Left forelimb (tissue), 1 donor: ENCODE results near the gene IGFBP4.

Source experiments
- DNase-seq: peaks from one replicate; pipeline ENCODE4 v3.0.0-alpha.2; 2018; ENCODE audit warnings: low spot score

The IGFBP4 gene

DNA sequence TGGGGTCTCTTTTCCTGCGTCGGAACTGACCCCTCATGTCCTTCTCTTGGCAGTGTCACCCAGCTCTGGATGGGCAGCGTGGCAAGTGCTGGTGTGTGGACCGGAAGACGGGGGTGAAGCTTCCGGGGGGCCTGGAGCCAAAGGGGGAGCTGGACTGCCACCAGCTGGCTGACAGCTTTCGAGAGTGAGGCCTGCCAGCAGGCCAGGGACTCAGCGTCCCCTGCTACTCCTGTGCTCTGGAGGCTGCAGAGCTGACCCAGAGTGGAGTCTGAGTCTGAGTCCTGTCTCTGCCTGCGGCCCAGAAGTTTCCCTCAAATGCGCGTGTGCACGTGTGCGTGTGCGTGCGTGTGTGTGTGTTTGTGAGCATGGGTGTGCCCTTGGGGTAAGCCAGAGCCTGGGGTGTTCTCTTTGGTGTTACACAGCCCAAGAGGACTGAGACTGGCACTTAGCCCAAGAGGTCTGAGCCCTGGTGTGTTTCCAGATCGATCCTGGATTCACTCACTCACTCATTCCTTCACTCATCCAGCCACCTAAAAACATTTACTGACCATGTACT, 13.2 kb downstream of the IGFBP4 start:
- DNase-seq, result no peak

DNA sequence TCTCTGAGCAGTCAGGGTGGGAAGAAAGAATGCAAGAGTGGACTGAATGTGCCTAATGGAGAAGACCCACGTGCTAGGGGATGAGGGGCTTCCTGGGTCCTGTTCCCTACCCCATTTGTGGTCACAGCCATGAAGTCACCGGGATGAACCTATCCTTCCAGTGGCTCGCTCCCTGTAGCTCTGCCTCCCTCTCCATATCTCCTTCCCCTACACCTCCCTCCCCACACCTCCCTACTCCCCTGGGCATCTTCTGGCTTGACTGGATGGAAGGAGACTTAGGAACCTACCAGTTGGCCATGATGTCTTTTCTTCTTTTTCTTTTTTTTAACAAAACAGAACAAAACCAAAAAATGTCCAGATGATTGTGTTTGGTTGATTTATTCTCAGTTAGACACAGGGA, 14.1 kb downstream of the IGFBP4 start:
- no peak for DNase-seq

DNA sequence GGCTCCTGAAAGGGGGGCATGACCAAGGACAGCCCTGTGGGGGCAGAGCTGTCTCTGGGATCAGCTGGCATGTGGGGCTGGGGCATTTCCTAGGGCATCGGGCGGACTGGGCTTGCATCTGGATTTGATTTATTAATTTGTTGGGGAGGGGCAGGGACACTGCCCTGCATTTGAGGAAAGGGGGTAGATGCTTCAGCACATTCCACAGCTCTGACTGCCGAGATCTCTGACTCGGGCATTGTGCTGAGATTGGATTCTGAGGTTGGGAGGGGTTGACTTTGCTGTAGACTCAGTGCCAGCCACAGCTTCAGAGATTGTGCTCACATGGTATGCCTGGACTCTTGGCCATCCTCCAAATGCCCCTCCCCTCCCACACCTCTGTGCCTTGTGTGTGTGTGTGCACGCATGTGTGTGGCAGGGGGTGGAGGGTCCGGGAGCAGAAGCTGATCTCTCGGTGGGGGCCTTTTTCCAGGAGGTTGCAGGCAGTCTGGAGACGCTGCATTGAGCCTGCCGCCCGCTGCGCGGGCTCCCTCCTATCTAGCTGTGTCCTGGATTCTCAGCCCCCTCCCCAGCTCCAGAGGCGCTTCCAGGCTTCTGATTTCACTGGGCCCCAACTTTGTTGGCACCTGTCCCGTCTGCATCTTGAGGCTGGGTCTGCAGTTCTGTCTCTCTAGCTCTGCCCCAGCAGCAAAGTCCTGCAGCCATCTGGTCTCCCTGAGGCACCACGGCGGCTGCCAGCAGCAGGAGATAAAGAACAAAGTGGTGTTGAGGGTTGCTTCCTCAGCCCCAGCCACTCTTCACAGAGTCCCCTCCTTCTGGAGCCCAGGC, 14.9 kb downstream of the IGFBP4 start:
- no peak for DNase-seq

DNA sequence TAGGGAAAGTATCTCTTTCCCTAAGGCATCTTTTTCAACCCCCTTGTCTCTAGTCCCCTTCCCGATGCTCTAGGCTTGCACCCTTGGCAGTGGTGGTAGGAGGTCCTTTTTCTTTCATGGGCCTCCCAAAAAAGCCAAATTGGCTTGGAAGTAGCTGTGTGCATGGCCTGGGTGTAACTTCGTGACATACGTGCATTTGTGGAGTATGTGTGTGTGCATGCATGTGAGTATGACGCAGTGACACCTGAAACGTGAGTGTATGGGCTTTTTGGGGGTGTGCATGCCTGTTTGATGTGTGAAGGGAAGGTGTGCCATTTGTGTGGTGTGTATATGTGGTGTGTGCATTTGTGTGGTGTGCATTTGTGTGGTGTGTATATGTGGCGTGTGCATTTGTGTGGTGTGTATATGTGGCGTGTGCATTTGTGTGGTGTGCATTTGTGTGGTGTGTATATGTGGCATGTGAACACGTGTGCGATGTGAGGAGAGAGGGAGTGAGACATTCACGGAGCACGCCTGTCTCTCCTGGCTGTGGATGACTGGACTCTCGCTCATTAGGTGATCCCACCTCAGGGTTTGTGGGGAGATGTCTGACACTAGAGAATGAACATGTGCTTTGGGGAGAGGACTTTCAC, 15.7 kb downstream of the IGFBP4 start:
- DNase-seq, result no peak

DNA sequence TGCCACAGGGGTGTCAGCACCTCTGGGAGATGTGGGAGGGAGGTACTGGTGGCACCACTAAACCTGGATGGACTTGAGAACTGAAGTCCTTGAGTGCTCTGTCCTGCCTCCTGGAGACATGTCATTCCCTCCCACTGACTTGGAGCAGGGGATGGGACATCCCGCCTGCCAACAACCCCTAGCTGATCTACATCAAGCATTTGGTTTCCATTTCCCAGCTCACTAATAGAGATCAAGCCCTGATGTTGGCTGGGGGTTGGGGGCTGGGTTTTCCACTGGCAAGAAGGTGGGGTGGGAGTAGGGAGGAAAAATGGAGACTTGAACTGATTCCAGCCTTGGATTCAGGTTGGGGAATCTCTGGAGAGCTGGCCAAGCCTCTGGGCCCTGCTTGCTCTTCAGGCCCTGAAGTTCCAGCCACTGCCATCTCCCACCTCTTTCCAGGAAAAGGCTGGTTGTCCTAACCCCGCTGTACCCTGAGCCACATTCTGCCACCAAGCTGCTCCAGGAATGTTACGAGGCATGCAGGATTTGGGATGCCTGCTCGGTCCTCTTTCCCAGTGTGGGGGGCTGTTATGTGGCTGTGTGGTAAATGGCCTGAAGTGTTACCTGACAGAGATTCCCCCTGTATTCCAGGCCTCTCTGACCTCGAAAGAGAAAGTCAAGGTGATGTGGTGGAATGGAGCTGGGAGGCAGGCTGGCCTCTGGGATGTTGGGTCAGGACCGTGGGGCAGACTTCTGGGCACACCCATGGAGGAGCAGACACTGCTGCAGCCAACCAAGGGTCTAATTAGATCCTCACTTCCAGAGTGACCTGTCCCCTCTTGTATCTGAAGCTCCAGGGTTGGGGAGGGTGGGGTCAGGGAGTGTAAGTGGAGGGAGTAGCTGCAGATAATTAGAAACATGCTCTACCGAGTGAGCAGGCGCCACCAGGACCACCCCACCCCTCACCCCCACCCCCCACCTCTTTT, 16.7 kb downstream of the IGFBP4 start:
- no peak for DNase-seq

DNA sequence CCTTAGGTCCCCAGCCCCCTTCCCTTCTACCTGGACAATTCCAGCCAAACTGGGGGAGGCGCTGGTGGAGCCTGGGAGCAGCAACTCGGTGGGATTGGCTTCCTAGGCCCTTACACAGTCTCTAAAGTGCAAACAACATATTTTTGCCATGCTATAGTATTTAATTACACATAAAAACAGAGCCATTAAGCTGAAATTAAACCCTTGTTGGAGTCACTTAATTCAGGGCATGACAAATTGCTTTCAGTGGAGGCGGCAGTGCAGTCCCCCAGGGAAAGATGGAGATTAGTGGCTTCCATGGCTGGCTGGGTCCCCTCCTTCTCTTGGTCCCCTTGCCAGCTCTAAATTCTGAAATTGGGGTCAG, 17.3 kb downstream of the IGFBP4 start:
- no peak for DNase-seq

DNA sequence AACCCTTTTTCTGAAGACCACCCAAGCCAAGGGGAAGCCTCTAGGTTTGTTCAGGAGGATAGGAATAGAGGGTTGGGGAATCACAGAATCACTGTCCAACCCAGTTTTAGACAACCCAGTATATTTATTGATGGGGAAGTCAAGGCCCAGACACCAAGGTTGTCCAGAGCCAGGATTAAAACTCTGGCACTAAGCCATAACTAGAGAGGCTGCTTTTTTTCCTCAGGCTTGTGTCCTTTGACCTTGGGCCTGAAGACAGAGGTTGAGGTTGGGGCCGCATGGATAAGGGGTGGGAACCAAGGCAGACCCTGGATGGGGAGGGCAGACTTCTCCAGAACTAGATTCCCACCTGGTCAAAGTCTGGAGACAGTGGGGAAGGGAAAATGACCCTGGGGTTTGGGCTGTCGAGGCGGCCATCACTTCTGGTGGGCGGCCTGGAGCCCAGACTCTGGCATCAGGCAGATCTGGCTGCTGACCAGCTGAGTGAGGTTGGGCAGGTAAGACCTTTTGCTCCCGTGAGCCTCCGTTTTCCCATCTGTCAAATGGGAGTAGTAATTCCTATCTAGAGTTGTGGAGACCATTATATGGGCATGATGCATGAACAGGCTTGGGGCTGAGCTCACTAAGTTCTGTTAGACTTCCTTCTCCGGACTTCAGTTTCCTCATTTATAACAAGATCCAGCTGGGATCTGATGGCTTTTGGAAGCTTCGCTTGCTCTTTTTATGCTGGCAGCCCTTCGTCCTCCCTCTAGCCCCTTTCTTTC, 17.9 kb downstream of the IGFBP4 start:
- no peak for DNase-seq

DNA sequence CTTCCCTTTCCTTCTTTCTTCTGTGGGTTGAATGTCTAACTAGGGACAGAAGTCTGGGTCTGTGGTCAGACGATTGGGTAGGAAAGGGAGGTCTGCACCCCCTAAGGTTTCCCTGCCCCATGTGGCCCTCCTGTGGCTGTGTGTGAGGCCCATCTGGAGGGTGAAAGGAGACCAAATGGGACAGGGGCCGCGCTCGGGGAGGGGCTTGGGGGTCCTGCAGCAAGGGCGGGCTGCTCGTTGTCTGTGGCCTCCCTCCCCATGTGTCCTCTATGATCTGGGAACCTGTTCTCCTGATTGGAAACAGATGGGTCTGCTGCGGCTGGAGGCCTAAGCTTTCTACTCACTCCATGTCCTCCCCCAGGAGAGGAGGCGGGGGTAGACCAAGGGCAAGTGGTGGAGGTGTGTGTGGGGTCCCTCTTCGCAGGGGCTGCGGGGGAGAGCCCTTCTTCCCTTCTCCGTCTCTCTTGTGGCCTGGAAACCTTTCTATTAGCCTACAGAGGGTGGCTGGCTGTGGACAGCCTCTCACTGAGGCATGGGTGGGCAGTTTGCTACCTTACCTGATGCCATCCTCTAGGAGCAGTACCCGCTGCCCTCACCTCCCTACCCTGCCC, 18.6 kb downstream of the IGFBP4 start:
- DNase-seq, result no peak

DNA sequence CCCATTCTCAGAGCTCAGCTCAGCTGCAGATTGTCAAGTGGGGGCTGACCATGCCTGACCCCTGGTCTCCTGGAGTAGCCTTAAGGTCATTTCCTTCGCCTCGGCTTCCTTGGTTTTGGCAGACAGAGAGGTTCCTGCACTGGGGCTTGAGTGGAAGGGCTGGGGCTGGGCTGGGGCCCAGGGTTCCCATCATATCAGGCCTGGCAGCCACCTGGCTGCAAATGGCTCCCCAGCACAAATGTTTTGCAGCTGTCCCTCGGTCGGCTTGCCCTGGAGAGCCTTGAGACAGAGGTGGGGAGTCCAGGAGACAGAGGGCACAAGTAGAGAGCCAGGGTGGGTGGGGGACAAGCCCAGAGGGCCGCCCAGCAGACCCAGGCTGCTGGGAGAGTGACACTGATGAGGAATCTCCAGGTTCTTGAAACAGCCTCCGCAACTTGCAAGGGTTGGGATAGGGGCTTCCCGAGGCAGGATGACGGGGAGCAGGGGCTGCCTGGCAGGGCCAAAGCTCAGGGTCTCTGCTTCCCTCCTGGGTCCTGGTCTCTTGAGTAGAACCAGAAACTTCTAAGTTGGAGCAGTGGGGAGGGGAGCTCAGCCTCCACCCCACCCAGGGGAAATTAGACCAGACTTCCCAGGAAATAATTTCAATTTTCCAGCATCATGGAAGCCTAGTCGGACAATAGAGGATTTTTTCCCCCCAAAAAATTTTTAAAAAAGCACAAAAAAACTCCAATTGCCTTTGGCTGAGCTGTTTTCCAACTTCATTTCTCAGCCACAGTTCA, 19.3 kb downstream of the IGFBP4 start:
- DNase-seq, result no peak

DNA sequence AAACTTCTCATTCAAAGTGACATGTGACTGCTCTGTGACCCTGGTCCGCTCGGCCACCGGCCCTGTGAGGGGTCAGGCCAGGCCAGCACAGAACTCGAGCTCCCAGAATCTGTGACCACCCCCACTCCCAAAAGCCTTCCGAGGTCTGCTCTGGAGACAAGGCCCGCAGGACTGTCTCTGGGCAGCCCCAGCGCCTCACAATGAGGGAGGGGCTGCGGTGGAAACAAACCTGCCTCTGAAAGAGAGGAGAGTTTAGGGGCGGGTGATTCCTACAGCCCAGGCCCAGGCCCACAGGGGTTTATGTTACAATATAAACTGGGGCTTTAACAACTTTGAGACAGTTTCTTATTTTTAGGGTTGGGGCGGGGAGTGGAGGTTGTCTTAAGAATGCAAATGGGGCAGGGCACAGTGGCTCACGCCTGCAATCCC, 19.9 kb downstream of the IGFBP4 start:
- no peak for DNase-seq

DNA sequence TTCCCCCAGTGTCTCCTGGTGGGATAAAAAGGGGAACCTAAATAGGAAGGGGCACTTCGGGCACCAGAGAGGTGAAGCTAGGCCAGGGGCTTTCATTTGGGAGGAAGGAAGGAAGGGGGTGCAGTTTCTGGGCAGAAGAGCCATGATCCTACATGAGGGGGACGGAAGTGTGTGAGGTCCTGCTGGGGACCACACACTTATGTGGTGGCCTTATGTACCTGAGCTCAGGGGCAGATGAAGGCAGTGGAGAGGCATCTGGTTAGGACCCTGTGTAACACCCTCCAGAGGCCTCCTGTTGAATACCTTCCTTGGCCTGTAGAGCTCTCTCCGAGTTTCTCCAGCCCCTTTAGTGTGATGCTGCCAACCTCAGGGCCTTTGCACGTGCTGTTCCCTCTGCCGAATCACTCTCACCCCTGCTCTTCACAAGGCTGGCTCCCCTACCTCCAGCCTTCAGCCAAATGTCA, 21.2 kb downstream of the IGFBP4 start:
- DNase-seq, result no peak

DNA sequence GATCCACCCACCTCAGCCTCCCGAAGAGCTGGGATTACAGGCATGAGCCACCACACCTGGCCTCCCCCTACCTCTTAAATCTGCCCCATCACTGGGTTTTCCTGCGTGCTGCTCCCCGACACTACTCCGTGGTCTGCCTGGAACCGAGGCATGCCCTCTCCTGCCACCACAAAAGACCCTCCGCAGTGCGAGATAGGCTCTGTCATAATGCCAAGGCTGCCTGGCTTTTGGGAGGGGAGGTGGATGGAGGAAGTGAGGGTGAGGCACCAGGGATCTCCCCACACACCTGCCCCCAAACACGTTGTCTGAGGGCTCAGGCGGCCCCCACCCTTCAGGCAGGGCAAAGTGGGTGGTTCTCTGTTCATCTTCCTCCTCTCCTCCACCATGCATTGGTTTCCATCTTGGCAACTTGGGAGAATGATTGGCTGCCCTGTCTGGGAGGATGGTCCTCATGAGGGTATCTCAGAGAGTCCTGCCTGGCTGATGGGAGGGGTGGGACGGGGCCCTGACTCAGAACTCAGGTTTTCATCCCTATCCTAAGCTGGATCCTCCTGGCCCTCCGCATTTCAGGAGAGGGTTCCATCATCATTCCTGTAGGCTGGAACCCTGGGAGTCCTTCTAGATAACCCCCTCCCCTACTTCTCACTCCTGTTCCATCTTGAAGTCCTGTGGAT, 23.2 kb downstream of the IGFBP4 start:
- no peak for DNase-seq

DNA sequence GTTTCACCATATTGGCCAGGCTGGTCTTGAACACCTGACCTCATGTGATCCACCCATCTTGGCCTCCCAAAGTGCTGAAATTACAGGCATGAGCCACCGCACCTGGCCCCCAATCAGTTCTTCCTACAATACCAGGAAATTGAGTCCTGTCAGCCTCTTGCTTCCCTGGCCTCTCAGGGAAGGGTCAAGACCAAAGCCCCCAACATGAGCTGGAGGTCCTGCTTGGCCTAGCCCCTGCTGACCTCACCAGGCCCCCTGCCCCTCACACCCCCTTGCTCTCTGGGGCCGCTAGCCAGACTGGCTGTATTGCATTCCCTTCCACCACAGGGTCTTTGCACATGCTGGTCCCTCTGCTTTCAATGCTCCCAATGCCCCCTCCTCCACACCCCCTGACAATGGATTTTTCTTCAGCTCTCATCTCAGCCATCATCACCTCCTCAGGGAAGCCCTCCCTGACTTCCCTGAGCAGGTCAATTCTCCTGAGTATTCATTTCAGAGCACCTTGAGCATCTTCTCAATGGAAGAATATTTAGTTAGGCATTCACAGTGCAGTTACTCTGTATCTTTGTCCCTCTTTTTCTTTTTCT, 24.1 kb downstream of the IGFBP4 start:
- DNase-seq, result no peak

DNA sequence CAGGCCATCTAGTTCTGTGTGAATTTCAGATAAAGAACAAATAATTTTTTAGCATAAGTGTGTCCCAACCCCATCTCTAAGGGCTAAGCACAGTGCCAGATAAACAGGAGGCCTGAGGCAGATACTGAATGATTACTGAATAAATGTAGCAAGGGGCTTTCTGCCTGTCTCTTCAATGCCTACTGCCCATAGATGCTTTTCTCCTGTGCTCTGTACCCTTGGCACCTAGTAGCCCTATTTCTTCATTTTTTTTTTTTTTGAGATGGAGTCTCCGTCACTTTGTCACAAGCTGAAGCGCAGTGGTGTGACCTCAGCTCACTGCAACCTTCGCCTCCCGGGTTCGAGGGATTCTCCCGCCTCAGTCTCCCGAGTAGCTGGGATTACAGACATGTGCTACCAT, 25.3 kb downstream of the IGFBP4 start:
- DNase-seq, result no peak

DNA sequence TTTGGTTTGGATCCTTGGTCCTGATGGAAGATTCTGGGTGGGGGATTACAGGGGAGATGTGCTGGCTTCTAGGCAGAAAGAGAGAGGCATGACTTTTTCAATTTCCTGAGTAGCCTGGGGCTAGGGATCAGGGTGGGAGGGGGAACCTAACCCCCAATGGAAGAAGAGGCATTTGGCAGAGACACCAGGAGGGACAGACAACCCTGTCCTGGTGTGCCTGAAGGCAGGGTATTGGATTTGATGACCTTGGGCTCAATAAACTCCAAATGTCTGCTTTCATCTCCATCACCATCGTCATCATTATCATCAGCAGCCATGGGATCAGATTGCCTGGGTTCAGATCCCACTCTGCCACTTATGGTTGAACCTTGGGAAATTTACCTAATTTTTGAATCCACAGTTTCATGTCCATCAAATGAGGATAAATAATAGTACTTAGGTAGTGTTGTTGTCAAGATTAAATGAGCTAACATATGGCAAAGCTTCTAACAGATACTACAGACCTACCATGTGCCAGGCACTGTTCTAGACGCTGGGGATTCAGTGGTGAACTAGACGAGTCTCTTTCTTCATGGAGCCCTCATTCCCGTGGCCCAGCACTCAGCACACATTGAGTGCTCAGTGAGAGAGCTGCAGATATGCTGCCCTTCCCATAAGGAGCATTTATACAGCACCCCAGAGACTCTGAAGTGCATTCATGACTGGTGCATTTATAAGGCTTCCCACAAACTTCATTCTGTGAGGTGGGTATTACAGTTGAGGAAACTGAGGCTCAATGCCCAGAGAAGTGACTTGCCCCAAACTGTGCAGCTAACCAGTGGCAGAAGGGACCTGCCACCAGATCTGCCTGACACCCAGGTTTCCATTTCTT, 26.8 kb downstream of the IGFBP4 start:
- no peak for DNase-seq

DNA sequence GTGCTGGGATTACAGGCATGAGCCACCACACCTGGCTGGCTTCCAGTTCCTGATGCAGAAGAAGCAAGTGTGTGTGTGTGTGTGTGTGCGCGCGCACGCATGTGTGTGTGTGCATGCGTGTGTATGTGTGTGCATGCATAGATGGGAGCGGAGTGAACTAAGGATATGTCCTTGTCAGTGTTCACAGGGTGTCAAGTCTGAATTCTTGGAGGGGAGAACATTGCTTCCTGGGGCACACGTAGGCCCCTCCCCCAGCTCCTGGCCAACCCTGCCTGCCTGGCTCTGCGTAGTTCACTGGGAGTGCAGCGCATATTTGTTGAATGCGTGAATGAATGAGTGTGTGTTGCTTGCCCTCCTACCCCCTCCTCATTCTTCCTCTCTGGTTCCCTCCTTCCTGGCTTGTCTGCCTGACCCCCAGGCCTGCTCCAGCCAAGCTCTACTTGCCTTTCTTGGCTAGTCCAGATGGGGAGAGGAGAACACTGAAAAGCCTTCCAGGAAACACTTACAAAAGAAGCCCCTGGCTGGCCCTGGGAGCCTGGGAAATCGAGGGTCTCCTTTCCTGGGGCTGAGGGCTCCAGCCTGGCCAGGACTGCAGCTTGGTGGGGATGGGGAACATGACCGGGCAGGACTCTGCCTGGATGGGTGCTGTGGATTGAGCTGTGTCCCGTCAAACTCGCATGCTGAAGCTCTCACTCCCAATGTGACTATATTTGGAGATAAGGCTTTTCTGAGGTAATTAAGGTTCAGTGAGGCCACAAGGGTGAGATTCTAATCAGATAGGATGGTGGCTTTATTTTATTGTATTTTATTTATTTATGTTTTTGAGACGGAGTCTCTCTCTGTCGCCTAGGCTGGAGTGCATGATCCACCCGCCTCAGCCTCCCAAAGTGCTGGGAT, 27.9 kb downstream of the IGFBP4 start:
- no peak for DNase-seq
